NCI-H460 (cell line): ENCODE data around the gene FAM193A. TPM values are rescaled to one million over a fixed set of nuclear protein-coding genes. Genes with fewer than 3 reads are reported as not detected.
"Not testable (repeated sequence)": the region's sequence is repeated elsewhere in the genome, so short reads cannot be mapped to it uniquely, and the experiment has no call there.

Experiments used
- DNase-seq: peaks from one replicate; pipeline ENCODE4 v3.0.0-alpha.2; 2016; ENCODE audit warnings: low read depth; ENCODE audit errors: extremely low read depth
- total RNA-seq: library from RNA; depleted of rRNA; stranded (reverse); fragments of >200 nt; shearing (Covaris generic); gene quantifications from 2 replicates; pipeline ENCODE4 v1.2.3, GENCODE V29; 2014

The FAM193A gene
- total RNA-seq, 1 experiment from 2014 or later: 12.2 TPM

DNA sequence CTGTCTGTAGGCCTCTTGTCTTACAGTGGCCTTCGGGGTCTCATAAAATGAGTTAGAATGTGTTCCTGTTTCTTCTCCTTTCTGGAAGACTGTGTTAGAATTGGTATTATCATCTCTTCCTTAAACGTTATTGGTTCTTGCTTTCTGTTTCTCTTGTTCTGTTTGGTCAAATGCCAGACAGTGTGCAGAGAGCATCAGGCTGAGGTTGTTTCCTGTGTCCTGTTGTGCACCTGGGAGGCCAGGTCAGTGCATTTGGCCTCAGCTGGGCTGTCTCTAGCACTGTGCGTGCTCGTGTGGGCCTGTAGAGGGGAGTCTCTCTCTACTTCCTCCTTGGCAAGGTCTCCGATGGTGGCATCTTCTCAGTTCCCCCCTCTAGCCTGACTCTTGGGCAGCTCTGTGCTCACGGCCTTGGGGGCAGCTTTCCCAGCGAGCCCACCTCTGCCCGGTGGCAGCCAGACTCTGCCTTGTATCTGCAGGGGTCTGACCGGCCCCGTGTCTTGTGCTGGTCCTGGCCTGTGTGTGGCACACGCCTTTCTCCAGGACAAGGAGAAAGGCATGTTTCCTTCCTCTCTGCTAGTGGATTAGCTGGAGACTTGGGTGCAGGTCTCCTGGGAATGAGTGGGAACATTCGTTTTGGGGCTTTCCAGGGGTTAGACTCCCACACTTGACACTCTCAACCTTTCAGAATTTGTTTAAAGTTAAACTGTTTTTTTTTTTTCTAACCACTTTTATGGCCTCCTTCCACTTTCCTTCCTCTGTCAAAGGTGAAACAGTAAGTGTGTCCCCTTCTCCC, 62.3 kb downstream of the FAM193A start:
- DNase-seq: no peak

- DNase-seq: no peak
These were observed 62.8 kb downstream of the FAM193A start for GRCh38 chr4:2599304-2599654.

DNA sequence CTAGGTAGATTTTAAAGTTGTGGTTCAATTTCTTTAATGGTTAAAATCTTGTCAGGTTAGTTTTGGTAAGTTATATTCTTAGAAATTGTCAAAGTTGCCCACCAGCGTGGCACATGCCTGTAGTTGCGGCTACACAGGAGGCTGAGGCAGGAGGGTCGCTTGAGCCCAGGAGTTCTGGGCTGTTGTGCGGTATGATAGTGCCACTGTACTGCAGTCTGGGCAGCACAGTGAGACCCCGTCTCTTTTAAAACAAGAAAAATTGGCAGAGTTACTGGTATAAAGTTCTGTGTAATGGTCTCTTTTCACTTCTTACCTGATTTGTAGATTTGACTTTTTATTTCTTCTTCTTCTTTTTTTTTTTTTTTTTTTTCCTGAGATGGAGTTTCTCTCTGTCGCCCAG, 64.4 kb downstream of the FAM193A start:
- no peak for DNase-seq

GRCh38 chr4:2604614-2605013, 68.2 kb downstream of the FAM193A start:
- DNase-seq: no peak

DNA sequence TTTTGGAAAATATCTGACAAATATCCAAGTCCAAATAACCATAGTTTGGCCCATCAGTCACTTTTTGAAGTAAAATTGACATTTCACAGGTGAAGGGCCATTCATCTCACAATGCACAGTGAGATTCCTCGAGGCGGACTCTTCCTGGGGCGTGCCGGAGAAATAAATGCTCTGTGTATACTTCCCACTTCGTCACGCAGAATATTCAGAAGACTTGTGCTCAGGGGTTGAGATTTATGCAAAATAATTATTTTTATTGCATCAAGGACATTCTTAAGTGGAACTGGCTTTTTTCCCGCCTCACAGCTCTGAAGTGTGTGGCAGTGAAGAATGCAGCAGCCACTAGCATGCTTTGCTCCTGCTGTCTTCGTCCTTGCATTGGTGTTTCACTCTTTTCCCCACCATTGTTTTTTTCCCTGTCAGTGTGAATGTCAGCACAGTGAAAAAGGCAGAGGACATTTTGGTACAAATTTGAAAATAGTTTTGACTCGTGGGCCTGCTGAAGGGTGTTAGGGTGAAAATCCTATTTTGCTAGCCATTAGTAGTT, 70.6 kb downstream of the FAM193A start:
- no peak for DNase-seq

- DNase-seq: no peak
These were observed 71.4 kb downstream of the FAM193A start for GRCh38 chr4:2607822-2608221.

GRCh38 chr4:2608291-2608690, 71.8 kb downstream of the FAM193A start:
- DNase-seq: no peak

- DNase-seq: no peak
These were observed 79.4 kb downstream of the FAM193A start for GRCh38 chr4:2615821-2616220.

DNA sequence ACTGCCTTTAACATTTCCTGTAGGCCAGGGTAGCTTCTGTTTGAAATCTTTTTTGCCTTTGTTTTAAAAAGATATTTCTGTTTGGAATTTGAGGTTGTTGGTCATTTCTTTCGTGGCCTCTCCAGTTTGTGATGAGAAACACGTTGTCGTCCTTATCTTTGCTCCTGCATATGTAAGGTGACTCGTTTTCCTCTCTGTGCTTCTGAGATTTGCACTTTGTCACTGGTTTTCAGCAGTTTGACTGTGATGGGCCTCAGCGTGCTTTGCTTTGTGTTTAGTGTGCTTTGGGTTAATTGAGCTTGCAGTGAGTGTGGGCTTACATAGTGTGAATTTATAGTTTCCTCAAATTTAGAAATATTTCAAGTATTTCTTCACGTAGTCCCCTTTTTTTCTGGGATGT, 81.5 kb downstream of the FAM193A start:
- no peak for DNase-seq

DNA sequence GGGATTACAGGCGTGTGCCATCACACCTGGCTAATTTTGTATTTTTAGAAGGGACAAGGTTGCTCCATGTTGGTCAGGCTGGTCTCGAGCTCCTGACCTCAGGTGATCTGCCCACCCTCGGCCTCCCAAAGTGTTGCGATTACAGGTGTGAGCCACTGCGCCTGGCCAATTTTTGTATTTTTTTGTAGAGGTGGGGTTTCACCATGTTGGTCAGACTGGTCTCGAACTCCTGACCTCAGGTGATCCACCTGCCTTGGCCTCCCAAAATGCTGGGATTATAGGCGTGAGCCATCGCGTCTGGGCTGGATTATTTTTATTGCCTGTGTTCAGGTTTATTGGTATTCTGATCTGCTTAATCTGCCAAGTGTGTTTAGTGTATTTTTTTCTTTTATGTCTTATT, 82.3 kb downstream of the FAM193A start:
- not testable (repeated sequence) for DNase-seq

GRCh38 chr4:2619459-2619858, 83.0 kb downstream of the FAM193A start:
- DNase-seq: no peak

DNA sequence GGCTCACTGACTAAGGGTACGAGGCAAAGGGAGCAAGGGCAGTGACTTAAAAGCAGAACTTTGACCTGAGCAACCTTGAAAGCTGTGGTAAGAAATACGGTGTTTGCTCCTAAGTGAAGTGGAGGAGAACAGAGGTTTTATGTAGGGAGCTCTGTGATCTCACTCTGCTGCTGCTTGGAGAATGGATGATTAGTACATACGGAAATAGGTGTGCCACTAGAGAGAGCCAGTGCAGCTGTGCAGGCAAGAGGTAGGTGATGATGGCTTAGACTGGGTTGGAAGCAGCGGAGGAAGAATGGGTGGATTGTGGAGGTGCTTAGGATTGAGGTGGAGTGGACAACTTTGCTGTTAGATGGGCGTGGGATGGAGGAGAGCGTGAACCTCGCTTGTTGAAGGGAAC, 85.0 kb downstream of the FAM193A start:
- no peak for DNase-seq

GRCh38 chr4:2623442-2623841, 87.0 kb downstream of the FAM193A start:
- DNase-seq: no peak

- no peak for DNase-seq
These were observed 88.5 kb downstream of the FAM193A start for GRCh38 chr4:2624782-2625530.

- DNase-seq: no peak
These were observed 89.8 kb downstream of the FAM193A start for GRCh38 chr4:2626231-2626630.

- DNase-seq: no peak
These were observed 94.3 kb downstream of the FAM193A start for GRCh38 chr4:2630556-2631273.

GRCh38 chr4:2634014-2634413, 97.6 kb downstream of the FAM193A start:
- DNase-seq: no peak

- no peak for DNase-seq
These were observed 99.9 kb downstream of the FAM193A start for GRCh38 chr4:2636331-2636730.

- DNase-seq: not testable (repeated sequence)
These were observed 100.5 kb downstream of the FAM193A start for GRCh38 chr4:2636994-2637393.

DNA sequence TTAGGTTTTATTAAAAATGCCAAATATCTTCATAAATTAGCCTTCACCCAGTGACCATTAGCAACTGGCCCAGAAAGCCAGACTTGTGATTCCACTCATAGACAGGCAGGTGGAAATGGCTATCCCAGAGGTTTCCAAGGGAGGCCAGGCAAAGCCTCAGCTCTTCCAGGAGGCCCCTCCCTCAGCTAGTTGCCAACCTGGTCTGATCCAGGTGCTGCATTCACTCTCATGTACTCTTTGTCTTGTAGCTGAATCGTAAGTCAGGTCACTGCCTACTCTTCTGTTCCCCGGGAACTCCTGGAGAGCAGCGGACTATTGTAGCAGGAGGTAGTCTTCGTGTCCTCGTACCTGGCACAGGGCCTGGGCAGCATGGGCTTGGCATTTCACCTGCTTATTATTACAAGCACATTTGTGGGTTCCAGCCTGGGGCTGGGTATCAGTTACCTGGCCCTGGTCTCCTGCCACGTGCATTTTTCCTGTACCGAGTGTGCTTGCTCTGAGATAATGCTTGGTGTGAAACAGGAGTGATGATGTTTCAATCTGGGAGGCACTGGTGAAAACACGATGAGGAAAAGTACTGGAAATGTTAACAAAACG, 101.6 kb downstream of the FAM193A start:
- DNase-seq: no peak

DNA sequence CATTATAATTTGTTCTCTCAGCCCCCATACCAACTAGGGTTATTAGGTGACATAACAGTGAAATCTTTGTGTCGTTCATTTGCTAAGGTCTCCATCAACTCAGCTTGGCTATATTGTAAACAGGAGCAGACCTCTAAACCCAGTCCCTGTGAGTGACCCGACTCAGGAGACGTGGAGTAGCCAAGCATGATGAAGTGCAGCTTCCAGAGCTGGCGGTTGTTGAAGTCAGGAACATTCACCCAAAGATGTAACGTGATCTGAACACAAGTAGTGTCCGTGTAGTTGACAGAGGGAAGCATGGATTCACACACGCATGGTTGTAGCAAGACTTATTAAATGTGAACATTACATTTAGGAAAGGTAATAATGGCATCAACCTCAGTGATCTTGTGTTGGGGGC, 102.3 kb downstream of the FAM193A start:
- no peak for DNase-seq
